AG09319 (cell line): ENCODE data around the gene CELSR2.

Experiments used
- DNase-seq: peaks from one replicate; pipeline ENCODE4 v3.0.0-alpha.2; 2010; ENCODE audit warnings: low read depth; ENCODE audit errors: extremely low read depth
- CTCF ChIP-seq: IDR thresholded peaks from 2 replicates; pipeline ENCODE4 v1.5.1; 2011; ENCODE audit warnings: low read depth, mild to moderate bottlenecking, inconsistent platforms, low read length, moderate library complexity

CELSR2 gene

GRCh38 chr1:109237512-109237911, 11.8 kb upstream of the CELSR2 start:
- no peak for TF ChIP-seq CTCF
- DNase-seq, result no peak

- no peak for TF ChIP-seq CTCF
- no peak for DNase-seq
Observed at GRCh38 chr1:109238382-109238781, 11.0 kb upstream of the CELSR2 start.

GRCh38 chr1:109239047-109239408, 10.3 kb upstream of the CELSR2 start:
- TF ChIP-seq CTCF, result no peak
- DNase-seq, result no peak

GRCh38 chr1:109239409-109240068, 9.8 kb upstream of the CELSR2 start:
- DNase-seq, result no peak
- TF ChIP-seq CTCF, result peak; percentile 63

GRCh38 chr1:109240158-109241152, 8.9 kb upstream of the CELSR2 start:
- DNase-seq, result no peak

GRCh38 chr1:109241344-109241743, 8.0 kb upstream of the CELSR2 start:
- TF ChIP-seq CTCF, result no peak
- DNase-seq, result no peak

More at GRCh38 chr1:109240158-109241152, 8.9 kb upstream of the CELSR2 start:
- no peak for TF ChIP-seq CTCF

GRCh38 chr1:109241841-109242345, 7.4 kb upstream of the CELSR2 start:
- no peak for DNase-seq
- no peak for TF ChIP-seq CTCF
